Hepatocyte (in vitro differentiated cells): Measurements from ENCODE around the gene IPO7.

Source experiments
- EZH2 ChIP-seq: fragments of 200-600 bp; sonication (generic); IDR thresholded peaks from 2 replicates; pipeline ENCODE4 v1.6.1; 2016; ENCODE audit warnings: antibody characterized with exemption, mild to moderate bottlenecking, borderline replicate concordance
- TF ChIP-seq, protein P1 (sequence below): fragments of 200-600 bp; sonication (generic); IDR thresholded peaks from 2 replicates; pipeline ENCODE4 v1.5.1; 2016; ENCODE audit warnings: antibody characterized with exemption, mild to moderate bottlenecking; ENCODE audit not compliant: poor library complexity

DNA sequence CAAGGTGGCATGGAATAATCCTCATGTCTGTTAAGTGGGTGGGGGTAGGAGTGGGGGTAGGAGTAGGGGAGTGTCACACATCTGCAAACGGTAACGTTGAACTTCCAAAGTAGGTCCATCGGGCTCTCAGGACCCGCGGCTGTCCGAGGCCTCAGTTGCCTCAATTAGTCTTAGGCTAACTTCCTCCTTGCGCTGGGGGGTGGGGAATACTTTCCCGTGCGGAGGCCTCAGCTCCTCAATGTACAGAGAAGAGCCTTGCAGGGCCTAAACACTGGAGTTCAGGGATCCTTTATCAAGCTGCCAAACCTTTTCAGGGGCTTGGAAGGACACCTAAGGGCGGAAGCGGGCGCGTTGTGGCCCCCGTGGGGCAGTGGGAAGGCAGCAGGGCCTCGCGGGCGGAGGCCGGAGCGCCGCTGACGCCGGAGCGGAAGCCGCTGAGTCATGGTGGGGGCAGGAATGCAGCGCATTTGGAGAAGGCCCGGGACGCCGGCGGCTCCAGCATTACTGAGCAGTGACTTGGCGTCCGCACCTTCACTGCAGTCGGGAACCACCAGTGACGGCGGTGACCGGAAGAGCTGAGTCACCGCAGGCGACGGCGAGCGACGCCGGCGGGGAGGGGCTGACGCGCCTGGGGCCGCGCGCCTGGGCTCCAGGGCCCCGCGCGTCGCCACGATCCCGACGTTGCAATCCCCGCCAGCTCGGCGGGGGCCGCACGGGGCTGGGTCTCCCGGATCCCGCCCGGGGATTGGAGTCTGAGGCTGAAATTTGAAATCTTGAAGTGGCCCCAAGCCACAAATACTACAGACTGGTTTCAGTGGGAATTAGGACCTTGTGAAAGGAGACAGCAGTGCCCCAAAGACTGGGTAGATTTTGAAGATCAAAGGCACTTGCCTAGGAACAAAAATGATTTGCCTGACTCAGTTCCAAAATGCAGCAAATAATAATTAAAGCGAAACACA is 20.2 kb upstream of the IPO7 start:
- TF ChIP-seq, protein P1, sequence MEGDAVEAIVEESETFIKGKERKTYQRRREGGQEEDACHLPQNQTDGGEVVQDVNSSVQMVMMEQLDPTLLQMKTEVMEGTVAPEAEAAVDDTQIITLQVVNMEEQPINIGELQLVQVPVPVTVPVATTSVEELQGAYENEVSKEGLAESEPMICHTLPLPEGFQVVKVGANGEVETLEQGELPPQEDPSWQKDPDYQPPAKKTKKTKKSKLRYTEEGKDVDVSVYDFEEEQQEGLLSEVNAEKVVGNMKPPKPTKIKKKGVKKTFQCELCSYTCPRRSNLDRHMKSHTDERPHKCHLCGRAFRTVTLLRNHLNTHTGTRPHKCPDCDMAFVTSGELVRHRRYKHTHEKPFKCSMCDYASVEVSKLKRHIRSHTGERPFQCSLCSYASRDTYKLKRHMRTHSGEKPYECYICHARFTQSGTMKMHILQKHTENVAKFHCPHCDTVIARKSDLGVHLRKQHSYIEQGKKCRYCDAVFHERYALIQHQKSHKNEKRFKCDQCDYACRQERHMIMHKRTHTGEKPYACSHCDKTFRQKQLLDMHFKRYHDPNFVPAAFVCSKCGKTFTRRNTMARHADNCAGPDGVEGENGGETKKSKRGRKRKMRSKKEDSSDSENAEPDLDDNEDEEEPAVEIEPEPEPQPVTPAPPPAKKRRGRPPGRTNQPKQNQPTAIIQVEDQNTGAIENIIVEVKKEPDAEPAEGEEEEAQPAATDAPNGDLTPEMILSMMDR, result no peak
- no peak for TF ChIP-seq EZH2
